Activated T-helper 1 cell treated with anti-CD3 and anti-CD28 coated beads, Interleukin-2, amount 50 U/mL, for 16 hours (primary cell): ENCODE measurements around the gene MECR.
"Not testable (repeated sequence)": the region's sequence is repeated elsewhere in the genome, so short reads cannot be mapped to it uniquely, and the experiment has no call there.

Experiments
- DNase-seq, 2 donors: peaks; one replicate each; pipeline ENCODE4 v3.0.0-alpha.2; 2020; ENCODE audit warnings: low read depth in 1 of 2, low spot score in 1 of 2

The MECR gene

DNA sequence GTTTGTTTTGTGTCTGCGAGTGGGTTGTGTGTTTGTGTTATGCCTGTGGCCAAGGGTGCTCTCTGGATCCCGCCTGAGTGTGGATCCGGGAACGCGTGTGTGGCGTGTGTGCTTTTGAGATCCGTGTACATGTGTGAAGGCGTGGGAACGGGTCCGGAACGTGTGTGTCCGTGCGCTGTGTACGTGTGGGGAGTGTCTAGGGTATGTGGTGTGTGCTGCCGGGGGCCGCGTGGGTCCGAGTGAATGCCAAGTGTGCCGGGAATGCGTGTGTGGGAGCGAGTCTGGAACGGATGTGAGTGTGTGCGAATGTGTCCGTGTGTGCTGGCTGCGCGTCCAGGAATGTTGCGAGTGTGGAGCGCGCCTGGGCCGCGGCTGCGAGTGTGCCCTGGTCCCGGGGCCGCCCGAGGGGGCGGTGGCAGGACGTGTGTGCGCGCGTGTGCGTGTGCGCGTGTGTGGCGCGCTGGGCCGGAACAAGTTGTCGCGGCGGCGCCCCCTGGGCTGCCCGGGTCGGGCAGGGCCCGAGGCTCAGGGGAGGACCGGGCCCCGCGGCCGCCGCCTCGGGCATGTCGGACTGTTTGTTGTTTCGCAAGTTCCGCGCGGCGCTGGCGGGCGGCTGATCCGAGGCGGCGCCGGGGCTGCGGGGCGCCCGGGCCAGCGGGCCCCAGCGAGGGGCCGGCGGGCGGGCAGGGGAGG lies 6.5 kb upstream of the MECR start:
- DNase-seq: no peak

DNA sequence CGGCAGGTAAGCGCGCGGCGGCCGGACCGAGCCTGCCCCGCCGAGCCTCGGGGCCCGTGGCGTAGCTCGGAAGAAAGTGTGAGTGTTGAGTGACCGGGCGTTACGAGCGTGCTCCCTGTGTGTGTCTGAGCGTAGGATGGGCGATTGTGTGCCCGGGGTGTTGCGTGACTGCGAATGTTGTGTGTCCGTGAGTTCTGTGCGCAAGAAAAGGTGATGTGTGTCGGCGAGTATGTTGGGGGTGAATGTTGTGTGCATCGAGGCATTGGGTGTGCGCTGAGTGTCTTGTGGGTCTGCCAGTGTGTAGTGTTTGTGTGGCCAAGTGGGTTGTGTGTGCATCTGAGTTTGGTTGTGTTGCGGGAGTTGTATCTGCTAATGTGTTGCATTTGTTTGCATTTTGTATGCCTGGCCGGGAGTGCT lies 6.0 kb upstream of the MECR start:
- DNase-seq: no peak

DNA sequence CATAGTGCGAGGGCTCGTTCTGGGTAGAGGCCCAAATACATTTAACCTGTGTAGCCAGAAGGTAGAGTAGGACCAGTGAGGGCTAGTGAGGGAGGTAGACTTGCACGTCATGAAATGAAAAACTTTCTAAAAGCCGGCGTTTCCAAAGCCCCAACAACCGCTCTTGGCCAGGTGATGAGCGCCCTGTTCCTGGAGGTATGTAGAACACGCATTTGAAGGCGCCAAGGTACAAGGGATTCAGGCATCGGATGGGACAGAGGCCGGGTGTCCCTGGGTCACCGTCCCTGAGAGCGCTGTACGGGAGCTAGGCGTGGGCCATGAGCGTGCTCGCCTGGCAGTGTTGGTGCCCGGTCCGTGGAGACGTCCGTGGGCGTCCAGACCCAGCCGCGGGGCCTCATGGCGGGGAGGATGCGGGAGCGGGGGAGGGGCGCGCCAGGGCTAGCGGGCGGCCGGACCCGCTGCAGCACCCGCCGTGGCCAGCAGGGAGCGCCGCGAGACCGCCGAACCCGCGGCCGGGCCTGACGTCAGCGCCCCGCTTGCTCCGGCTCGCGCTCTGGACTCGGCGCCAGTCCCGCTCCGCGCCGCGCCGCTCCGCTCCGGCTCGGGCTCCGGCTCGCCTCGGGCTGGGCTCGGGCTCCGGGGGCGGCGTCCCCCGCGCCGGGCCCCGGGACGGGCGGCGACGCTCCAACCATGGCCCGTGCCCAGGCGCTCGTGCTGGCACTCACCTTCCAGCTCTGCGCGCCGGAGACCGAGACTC lies 5.4 kb upstream of the MECR start, which contains the start of gene PTPRU:
TSS of gene PTPRU (plus strand) at position 568 of the 757 bp plus-strand sequence. CDS start at position 691, 123 bp downstream.
- DNase-seq: peak; percentile 60 to 71

DNA sequence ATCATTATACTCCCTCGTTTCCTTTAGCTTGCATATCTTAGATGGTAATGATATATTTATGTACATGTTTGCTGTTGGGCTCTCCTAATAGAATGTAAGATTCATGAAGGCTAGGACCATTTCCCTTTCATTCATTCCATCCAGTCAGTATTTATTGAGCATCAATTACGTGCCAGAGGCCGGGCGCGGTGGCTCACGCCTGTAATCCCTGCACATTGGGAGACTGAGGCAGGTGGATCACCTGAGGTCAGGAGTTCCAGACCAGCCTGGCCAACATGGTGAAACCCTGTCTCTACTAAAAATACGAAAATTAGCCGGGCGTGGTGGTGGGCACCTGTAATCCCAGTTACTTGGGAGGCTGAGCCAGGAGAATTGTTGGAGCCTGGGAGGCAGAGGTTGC lies 4.1 kb upstream of the MECR start:
- DNase-seq: not testable (repeated sequence)

DNA sequence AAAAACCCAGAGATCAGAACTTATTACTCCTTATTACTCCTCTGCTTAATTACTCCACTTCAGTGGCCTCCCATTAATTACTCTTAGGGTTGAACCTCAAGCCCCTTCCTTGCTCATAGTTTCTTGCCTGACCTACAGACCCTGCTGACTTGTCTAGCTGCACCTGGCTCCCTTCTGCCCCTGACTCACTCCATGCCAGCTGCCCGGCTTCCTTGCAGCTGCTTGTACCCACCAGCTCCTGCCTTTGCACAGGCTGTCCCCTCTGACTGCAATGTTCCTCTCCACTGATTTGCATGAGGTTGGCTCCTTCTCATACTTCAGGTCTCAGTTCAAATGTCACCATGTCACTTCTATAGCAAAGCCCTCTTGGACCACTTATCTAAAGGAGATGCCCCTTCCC lies 3.7 kb upstream of the MECR start:
- no peak for DNase-seq

DNA sequence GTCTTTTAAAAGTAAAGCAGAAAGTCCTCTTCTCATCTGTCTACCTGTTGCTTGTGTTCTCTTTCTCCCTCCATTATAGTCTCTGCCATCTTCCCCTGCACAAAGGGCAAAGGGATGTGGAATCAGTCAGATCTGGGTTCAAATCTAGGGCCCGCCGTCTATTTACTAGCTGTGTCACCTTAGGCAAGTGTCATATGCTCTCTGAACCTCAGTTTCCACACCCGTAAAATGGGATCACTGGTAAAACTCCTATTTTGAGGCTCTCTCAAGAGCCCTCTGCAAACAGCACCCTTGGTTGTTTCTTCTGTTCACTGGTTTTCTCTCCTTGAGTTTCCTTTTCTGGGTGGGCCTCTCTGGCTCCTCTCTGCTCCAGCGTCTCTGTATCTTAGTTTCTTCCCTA lies 3.0 kb upstream of the MECR start:
- no peak for DNase-seq

DNA sequence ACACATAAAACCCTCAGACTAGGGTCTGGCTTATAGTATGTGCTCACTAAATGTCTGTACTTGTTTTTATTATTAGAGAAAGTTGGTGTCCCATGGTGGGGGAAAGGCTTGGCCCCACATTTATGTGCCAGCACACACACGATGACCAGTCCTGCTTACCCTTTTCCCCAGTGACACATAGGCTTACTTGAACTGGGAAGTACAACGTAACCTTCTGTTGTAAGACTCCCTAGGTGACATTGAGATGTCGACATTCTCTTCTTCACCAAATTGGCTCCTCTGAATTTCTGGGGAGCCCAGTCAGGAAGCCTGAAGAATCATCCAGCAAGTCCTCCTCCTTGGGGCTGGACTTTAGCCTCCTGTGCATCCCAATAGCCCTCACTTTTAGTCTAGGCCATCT lies 1.7 kb upstream of the MECR start:
- DNase-seq: no peak

DNA sequence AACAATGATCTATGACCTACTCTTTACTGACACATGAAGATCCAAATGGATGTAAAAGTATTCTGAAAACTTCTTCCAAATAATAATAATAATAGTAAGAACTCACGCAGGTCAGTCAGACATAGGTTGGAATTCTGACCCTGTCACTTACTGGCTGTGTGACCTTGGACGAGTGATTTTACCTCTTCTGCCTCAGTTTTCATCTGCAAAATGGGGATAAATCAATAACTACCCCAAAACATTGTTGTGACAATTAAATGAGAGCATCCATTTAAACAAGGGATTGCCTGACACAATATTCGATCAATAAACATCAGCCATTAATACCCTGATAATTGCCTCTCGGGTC lies 556 bp downstream of the MECR start:
- DNase-seq: no peak

DNA sequence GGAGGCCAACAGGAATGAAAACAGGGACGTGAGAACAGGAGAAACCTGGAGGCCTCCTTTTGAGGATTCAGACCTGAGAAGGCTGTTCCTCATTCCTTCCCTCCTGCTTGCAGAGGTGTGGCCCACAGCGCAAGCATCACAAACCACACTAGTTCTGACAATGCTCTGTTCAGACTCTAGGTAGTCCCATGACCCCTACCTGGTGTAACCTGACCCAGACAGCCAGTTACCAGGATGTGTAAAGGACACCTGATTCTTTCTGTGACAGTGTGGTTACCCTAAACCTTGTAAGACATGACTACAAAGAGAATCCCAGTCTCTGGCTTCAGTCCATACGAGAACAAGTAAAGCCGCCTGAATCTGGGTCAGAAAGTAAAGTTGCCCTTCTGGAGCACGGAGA lies 3.2 kb downstream of the MECR start:
- no peak for DNase-seq

DNA sequence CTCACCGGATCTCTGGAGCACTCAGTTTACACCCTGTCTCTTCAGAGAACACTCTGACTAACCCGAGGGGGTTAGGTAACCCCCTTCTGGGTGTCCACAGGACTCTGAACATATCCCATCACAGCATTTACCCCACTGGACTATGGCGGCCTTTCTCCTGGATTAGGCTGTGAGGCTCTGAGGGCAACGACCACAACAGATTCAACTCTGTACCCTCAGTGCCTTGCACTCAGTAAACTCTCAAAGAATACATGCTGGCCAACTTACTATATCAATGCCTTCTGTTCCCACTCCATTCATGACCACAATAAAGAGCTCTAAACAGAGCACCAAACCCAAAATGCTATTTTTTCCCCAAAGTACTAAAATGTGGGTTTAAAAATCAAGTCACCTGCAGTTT lies 5.4 kb downstream of the MECR start:
- no peak for DNase-seq

DNA sequence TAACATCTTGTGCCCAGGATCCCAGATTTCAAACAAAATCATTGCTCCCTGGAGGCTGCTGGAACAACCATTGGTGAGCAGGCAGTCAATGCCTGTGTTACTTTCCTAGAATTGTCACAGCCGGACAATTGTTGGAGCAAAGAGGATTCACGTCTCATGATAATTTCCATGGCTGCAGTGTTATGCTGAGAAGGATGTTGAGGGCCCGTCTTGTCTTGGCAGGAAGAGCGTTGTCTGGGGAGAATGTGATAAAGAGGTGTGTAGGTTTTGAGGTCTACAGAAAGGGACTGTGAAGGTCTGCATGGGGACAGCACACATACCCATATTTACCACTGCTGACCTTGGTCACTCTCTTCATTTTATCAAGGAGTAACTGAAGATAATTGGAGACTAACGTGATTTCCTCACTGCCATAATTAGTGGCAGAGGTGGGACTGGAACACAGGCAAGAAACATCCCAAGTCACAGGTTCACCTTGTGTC lies 6.3 kb downstream of the MECR start:
- no peak for DNase-seq

DNA sequence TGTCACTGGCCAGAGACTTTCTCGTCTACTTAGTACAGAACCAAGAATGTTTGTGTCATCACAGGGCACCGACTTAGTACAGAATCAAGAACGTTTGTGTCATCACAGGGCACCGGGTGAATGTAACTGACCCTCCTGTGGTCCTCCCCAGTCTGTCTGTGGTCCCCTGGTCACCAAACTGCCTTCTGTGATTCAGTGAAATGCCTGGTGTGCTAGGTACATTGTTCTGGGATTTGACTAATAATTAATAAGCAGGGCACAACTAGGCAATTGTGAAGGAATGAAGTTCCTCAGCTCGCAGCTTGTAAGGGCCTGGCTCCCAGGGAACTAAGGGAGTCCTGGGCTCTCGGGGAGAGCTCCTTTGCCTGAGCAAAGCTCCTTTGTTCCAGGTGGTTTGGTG lies 7.2 kb downstream of the MECR start:
- no peak for DNase-seq

DNA sequence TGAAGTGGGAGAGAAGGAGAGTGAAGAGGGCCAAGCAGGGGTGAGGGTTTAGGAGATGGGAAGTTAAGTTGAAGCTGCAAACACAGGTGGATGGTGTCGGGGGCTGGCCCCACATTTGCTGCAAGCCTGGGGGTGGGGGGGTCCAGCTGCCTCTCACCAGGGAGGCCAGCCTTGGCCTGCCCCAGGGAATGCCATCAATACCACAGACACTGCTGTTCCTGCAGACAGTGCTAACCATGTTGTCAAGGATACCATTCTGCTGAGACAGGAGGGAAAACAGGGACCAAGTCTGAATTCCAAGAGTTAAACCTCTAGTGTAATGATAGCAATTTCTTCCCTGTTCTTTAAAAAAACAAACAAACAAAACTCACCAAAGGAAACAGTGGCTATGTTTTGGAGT lies 8.0 kb downstream of the MECR start:
- no peak for DNase-seq

DNA sequence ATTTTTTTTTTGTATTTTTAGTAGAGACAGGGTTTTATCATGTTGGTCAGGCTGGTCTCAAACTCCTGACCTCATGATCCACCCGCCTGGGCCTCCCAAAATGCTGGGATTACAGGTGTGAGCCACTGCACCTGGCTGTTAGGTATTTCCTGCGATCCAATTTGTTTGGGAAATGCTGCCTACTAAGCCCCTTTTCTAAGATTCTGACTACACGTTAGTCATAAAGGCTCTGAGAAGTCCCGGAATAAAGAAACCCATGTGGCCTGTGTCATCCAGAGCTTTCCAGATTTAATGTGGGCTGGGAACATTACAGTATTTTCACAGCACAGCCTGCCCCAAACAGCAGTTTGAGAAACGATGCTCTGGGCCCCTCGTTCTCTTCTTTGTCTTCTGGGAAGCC lies 8.5 kb downstream of the MECR start:
- DNase-seq: not testable (repeated sequence)

DNA sequence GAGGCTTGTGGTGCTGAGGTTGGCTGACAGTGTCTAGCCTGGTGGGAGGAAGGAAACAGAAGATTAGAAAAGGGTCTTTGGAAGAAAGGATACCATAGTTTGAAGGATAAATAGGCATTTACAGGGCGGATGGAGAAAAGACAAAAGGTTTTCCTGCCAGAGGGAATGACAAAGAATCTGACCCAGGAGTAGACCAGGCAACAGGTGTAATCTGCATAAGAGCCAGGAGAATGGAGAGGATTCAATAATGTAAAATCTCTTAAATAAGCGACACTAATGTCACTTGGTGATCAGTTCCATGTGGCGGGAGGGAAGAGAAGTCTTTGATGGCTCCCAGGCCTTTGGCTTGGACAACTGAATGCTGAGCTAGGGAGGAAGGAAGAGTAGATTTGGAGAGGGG lies 9.4 kb downstream of the MECR start:
- DNase-seq: no peak

DNA sequence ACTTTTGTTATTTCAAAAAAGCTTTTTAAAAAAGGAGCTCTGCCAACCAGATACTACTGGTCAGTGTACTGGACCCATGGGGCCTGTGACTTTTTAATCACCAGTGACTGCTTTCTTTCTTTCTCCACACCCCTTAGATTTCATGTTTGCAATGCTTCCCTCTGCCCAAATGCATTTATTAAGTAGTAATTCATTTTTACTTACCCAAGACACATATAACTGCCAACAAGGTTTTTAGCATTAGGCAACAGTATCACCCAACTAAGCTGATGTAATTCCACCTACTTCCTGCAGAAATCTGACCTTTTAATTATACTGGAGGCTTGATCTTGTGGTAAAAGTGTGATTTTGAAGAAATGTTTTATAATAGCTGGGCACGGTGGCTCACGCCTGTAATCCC lies 12.5 kb downstream of the MECR start:
- no peak for DNase-seq

DNA sequence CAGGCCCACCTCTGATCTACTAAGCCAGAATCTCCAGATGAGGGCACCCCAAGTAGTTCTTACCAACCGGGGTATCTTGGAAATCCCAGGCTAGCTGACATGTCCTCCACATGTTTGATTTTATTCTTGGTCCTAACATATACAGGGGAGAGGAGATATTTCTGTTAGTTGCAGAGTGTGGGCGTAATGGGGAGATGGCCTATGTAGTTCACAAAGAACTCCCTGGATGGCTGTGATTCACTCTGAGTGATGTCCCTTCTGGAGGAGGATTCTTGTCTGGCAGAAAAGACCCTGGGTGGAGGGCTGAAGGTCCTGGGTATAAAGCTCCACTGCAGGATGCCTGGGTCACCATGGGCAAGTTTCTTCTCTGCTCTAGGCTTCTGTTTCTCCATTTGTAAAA lies 13.1 kb downstream of the MECR start:
- DNase-seq: no peak

DNA sequence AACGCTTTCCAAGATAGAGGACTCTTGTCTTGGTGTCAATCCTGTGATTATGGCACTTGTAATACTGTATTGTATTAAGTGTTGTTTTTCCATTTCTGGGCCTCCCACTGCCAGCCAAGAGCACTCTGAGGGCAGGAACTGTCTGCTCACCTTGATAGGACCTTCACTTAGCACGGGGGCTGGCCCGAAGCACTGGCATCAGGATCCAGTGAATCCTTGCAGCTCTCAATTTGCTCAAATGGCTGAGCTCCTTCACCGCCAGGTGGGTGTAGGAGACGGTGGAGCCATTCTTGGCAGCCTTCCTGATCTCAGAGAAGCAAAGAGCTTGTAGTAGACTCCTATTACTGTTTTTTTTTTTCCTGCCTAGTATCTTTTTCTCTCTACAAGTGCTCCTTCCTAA lies 17.7 kb downstream of the MECR start:
- no peak for DNase-seq

DNA sequence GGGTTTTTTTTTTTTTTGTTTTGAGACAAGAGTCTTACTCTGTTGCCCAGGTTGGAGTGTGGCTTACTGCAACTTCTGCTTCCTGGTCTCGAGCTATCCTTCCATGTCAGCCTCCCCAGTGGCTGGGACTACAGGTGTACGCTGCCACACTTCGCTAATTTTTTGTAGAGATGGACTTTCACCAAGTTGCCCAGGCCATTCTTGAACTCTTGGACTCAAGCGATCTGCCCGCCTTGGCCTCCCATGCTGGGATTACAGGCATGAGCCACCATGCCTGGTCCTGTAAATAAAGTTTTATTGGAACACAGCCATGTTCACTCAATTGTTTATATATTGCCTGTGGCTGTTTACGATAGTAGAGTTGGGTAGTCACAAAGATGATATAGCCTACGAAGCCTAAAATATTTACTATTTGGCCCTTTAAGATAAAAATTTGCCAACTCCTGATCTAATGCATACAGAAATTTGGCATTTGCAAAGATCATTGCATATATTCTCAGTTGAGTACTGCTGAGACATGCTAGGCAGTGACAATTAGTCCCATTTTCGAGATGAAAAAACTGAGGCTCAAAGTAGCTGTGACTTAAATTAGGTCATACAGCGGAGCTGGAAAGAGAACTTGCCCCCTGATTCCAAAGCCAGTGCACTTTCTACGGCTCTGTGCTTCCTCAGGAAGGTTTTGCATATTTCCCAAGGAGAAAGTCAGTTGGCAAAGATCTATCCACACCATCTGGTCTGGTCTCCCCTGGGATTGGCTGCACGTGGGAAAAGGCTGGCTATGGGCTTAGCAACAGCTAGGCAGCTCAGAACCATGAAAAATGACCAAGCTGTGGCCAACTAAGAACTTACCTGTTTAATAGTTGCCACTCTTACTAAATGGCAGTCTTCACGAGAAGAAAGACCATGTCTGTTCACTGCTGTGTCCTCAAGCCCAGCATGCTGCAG lies 19.4 kb downstream of the MECR start:
- DNase-seq: no peak

DNA sequence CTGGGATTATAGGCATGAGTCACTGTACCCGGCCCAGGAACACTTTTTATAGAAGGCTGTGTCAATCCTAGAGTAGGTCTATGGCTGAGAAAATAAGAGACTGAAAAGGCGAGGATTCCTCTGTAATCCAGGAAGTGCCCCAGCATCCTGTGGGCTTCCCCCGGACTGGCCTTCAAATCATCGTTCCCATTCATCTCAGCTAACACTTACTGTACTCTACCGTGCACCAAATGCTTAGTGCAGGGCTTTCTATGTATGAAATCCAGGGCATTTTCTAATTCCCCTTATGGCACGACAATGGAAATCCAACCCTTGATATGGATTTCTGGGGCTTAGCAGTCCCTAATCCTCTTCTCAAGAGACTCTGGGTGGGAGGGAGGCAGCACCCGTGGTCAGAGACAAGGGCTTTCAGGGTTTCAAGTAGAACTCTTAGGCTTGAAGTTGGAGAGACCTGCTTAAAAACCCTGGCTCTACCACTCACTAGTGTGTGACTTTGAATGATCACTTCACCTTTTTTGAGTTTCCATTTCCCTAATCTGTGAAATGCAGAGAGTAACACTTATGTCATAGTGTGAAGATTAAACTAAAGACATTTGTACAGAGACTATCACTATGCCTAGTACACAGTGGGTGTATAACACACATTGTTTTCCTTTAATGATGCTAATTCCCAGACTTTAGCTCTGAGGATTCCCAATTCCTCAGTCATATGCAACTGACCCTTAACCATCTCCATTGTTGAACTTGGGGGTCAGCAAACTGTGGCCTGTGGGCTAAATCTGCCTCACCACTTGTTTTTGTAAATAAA lies 20.3 kb downstream of the MECR start:
- DNase-seq: no peak

DNA sequence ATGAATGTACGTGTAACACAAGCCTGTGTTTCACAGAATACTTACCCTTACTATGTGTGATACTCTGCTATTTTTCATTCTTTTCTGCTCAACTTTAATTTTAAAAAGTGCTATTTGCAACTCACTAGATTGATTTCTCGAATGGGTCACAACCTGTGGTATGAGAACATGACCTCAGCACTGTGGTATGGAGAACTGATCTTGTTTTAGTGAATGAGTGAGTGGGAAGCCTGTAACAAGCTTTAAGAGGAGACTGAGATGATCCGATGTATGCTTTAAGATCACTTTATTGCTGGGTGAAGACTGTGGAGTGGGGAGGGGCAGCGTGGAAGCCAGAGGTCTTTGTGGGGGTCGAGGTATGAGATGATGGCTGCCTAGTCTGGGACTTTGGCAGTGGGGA lies 21.6 kb downstream of the MECR start:
- no peak for DNase-seq
